ENCODE measurements around the gene LYRM9. TPM values are rescaled to one million over a fixed set of nuclear protein-coding genes. Genes with fewer than 3 reads are reported as not detected.

Gene LYRM9
- total RNA-seq, 5 donors from 2014 or later (not counting 1 experiment from before 2014, with no cell fraction given) = 11.7 to 19.2 (median 14.2) TPM

DNA sequence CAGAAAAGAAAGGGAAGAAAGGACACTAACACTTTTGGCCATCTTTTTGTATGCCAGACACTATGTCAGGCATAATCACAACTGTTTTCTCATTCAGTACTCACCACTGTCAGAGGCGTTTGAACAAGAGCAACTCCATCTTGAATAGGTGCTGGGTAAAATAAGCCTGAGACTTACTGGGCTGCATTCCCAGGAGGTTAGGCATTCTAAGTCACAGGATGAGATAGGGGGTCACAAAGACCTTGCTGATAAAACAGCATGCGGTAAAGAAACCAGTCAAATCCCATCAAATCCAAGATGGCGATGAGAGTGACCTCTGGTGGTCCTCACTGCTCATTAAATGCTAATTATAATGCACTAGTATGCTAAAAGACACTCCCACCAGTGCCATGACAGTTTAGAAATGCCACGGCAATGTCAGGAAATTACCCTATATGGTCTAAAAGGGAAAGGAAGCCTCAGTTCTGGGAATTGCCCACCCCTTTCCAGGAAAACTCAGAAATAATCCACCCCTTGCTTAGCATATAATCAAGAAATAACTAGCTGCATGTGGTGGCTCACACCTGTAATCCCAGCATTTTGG is 14.9 kb upstream of the LYRM9 start:
- H3K36me3 ChIP-seq (ENCODE audit: control insufficient read depth in 2 of 2, extremely low read depth in 1 of 2, insufficient read depth in 1 of 2, low read length in 1 of 2) = no peaks in the 10 kb centered on the region
- Mint-ChIP-seq H3K4me1 (no peaks in the 10 kb centered on the region), H3K9me3 (peaks cover 0 to 3% (median 0%) of the 10 kb centered on the region in 3 donors), H3K27me3 (peaks cover 14 to 20% of the 10 kb centered on the region in 2 donors), H3K4me3 (no peak overlapping the region), H3K27ac (no peak overlapping the region), H3K36me3 (no peaks in the 10 kb centered on the region)
- ChIA-PET POLR2A (no interaction called here), CTCF (no interaction called here)
- no peak overlapping the region for H3K27ac ChIP-seq (ENCODE audit: low read length)
- no CpG with 5 or more reads among the region's 4 CpGs for WGBS (ENCODE audit: insufficient coverage)
- ATAC-seq (replicated peaks in 1 of 4) (no peak), DNase-seq (no peak)
- peaks cover 0 to 13% of the 10 kb centered on the region in 2 experiments for H3K27me3 ChIP-seq (replicated peaks in 1 of 2; ENCODE audit: control insufficient read depth in 2 of 2, extremely low read depth in 1 of 2, insufficient read depth in 2 of 2, low read length in 1 of 2)
- H3K4me3 ChIP-seq (ENCODE audit: control insufficient read depth in 1 of 2, extremely low read depth in 1 of 2, low read length in 1 of 2) = no peak overlapping the region
- no peaks in the 10 kb centered on the region for H3K4me1 ChIP-seq (ENCODE audit: control insufficient read depth in 1 of 2, extremely low read depth in 1 of 2, insufficient read depth in 2 of 2, low read length in 2 of 2)
- no peaks in the 10 kb centered on the region for H3K9me3 ChIP-seq

- no peak overlapping the region for H3K27ac Mint-ChIP-seq
- CTCF ChIA-PET = no interaction called here
- H3K36me3 Mint-ChIP-seq = no peaks in the 10 kb centered on the region
Measured at GRCh38 chr17:27906623-27907022, 13.5 kb upstream of the LYRM9 start.

GRCh38 chr17:27906226-27906580 is 13.0 kb upstream of the LYRM9 start:
- CTCF ChIA-PET = no interaction called here

More at GRCh38 chr17:27906623-27907022, 13.5 kb upstream of the LYRM9 start:
- Mint-ChIP-seq H3K27me3 (peaks cover 15 to 16% of the 10 kb centered on the region in 2 donors), H3K4me1 (no peaks in the 10 kb centered on the region), H3K9me3 (peaks cover 0 to 3% (median 0%) of the 10 kb centered on the region in 3 donors), H3K4me3 (no peak overlapping the region)
- H3K36me3 ChIP-seq (ENCODE audit: control insufficient read depth in 2 of 2, extremely low read depth in 1 of 2, insufficient read depth in 1 of 2, low read length in 1 of 2) = no peaks in the 10 kb centered on the region
- H3K4me1 ChIP-seq (ENCODE audit: control insufficient read depth in 1 of 2, extremely low read depth in 1 of 2, insufficient read depth in 2 of 2, low read length in 2 of 2) = no peaks in the 10 kb centered on the region
- H3K27me3 ChIP-seq (replicated peaks in 1 of 2; ENCODE audit: control insufficient read depth in 2 of 2, extremely low read depth in 1 of 2, insufficient read depth in 2 of 2, low read length in 1 of 2) = peaks cover 0 to 20% of the 10 kb centered on the region in 2 experiments
- WGBS (ENCODE audit: insufficient coverage) = 100% methylated on average over 2 of the region's 3 CpGs
- no peak for ATAC-seq (replicated peaks in 1 of 4)
- POLR2A ChIA-PET = no interaction called here
- H3K4me3 ChIP-seq (ENCODE audit: control insufficient read depth in 1 of 2, extremely low read depth in 1 of 2, low read length in 1 of 2) = no peak overlapping the region
- no peak for DNase-seq
- no peak overlapping the region for H3K27ac ChIP-seq (ENCODE audit: low read length)
- no peaks in the 10 kb centered on the region for H3K9me3 ChIP-seq

GRCh38 chr17:27905447-27906225 is 12.5 kb upstream of the LYRM9 start:
- Histone ChIP-seq H3K4me3 (ENCODE audit: control insufficient read depth in 1 of 2, extremely low read depth in 1 of 2, low read length in 1 of 2) (no peak overlapping the region), H3K4me1 (ENCODE audit: control insufficient read depth in 1 of 2, extremely low read depth in 1 of 2, insufficient read depth in 2 of 2, low read length in 2 of 2) (no peaks in the 10 kb centered on the region), H3K27me3 (replicated peaks in 1 of 2; ENCODE audit: control insufficient read depth in 2 of 2, extremely low read depth in 1 of 2, insufficient read depth in 2 of 2, low read length in 1 of 2) (peaks cover 0 to 20% of the 10 kb centered on the region in 2 experiments), H3K9me3 (no peaks in the 10 kb centered on the region), H3K27ac (ENCODE audit: low read length) (no peak overlapping the region), H3K36me3 (ENCODE audit: control insufficient read depth in 2 of 2, extremely low read depth in 1 of 2, insufficient read depth in 1 of 2, low read length in 1 of 2) (no peaks in the 10 kb centered on the region)
- ChIA-PET CTCF (no interaction called here), POLR2A (no interaction called here)
- DNase-seq (no peak), ATAC-seq (replicated peaks in 1 of 4) (no peak)
- Mint-ChIP-seq H3K36me3 (no peaks in the 10 kb centered on the region), H3K27ac (no peak overlapping the region), H3K27me3 (peaks cover 15 to 16% of the 10 kb centered on the region in 2 donors), H3K4me3 (no peak overlapping the region), H3K9me3 (peaks cover 0 to 3% (median 0%) of the 10 kb centered on the region in 3 donors), H3K4me1 (no peaks in the 10 kb centered on the region)
- 95% methylated on average over 5 of the region's 9 CpGs for WGBS (ENCODE audit: insufficient coverage)

More at GRCh38 chr17:27906226-27906580, 13.0 kb upstream of the LYRM9 start:
- Mint-ChIP-seq H3K4me3 (no peak overlapping the region), H3K27ac (no peak overlapping the region), H3K4me1 (no peaks in the 10 kb centered on the region), H3K9me3 (peaks cover 0 to 3% (median 0%) of the 10 kb centered on the region in 3 donors), H3K27me3 (peaks cover 15 to 16% of the 10 kb centered on the region in 2 donors), H3K36me3 (no peaks in the 10 kb centered on the region)
- H3K27me3 ChIP-seq (replicated peaks in 1 of 2; ENCODE audit: control insufficient read depth in 2 of 2, extremely low read depth in 1 of 2, insufficient read depth in 2 of 2, low read length in 1 of 2) = peaks cover 0 to 20% of the 10 kb centered on the region in 2 experiments
- POLR2A ChIA-PET = no interaction called here
- H3K27ac ChIP-seq (ENCODE audit: low read length) = no peak overlapping the region
- ATAC-seq (replicated peaks in 1 of 4) = no peak
- no peak overlapping the region for H3K4me3 ChIP-seq (ENCODE audit: control insufficient read depth in 1 of 2, extremely low read depth in 1 of 2, low read length in 1 of 2)
- no peak for DNase-seq
- no peaks in the 10 kb centered on the region for H3K36me3 ChIP-seq (ENCODE audit: control insufficient read depth in 2 of 2, extremely low read depth in 1 of 2, insufficient read depth in 1 of 2, low read length in 1 of 2)
- H3K4me1 ChIP-seq (ENCODE audit: control insufficient read depth in 1 of 2, extremely low read depth in 1 of 2, insufficient read depth in 2 of 2, low read length in 2 of 2) = no peaks in the 10 kb centered on the region
- H3K9me3 ChIP-seq = no peaks in the 10 kb centered on the region

GRCh38 chr17:27904534-27905446 is 11.6 kb upstream of the LYRM9 start:
- peaks cover 0 to 3% (median 0%) of the 10 kb centered on the region in 3 donors for H3K9me3 Mint-ChIP-seq
- ATAC-seq (replicated peaks in 1 of 4) (no peak), DNase-seq (no peak)
- H3K4me3 Mint-ChIP-seq = no peak overlapping the region
- CTCF ChIA-PET = no interaction called here
- no peak overlapping the region for H3K27ac ChIP-seq (ENCODE audit: low read length)
- H3K4me1 ChIP-seq (ENCODE audit: control insufficient read depth in 1 of 2, extremely low read depth in 1 of 2, insufficient read depth in 2 of 2, low read length in 2 of 2) = no peaks in the 10 kb centered on the region
- H3K27ac Mint-ChIP-seq = no peak overlapping the region
- peaks cover 0 to 24% of the 10 kb centered on the region in 2 experiments for H3K27me3 ChIP-seq (replicated peaks in 1 of 2; ENCODE audit: control insufficient read depth in 2 of 2, extremely low read depth in 1 of 2, insufficient read depth in 2 of 2, low read length in 1 of 2)
- H3K4me1 Mint-ChIP-seq = no peaks in the 10 kb centered on the region
- H3K4me3 ChIP-seq (ENCODE audit: control insufficient read depth in 1 of 2, extremely low read depth in 1 of 2, low read length in 1 of 2) = no peak overlapping the region
- no CpG with 5 or more reads among the region's 5 CpGs for WGBS (ENCODE audit: insufficient coverage)
- POLR2A ChIA-PET = no interaction called here
- H3K9me3 ChIP-seq = no peaks in the 10 kb centered on the region
- peaks cover 15 to 16% of the 10 kb centered on the region in 2 donors for H3K27me3 Mint-ChIP-seq
- H3K36me3 Mint-ChIP-seq = no peaks in the 10 kb centered on the region
- no peaks in the 10 kb centered on the region for H3K36me3 ChIP-seq (ENCODE audit: control insufficient read depth in 2 of 2, extremely low read depth in 1 of 2, insufficient read depth in 1 of 2, low read length in 1 of 2)

DNA sequence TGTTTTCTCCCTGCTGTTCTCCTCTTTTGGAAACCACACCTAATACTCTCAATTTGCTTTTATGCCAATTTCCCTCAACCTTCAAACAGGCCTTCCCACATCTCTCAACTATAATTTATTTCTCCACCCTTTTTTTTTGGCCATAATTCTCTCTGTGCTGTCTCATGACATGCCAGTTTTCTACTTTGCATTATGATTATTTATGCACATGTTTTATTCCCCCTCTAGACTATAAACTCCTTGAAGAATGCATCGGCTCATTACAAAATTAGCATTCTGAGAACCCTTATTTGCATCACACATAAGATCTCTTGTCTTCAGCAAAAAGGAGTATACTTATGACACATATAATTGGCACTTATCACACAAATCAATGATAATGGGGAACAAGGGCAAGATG is 10.9 kb upstream of the LYRM9 start:
- no peak for DNase-seq
- CTCF ChIA-PET = no interaction called here

More for the DNA sequence above, 10.9 kb upstream of the LYRM9 start:
- no peak overlapping the region for H3K27ac Mint-ChIP-seq
- no peak overlapping the region for H3K4me3 ChIP-seq (ENCODE audit: control insufficient read depth in 1 of 2, extremely low read depth in 1 of 2, low read length in 1 of 2)
- no peaks in the 10 kb centered on the region for H3K4me1 ChIP-seq (ENCODE audit: control insufficient read depth in 1 of 2, extremely low read depth in 1 of 2, insufficient read depth in 2 of 2, low read length in 2 of 2)
- ATAC-seq (replicated peaks in 1 of 4) = no peak
- H3K27ac ChIP-seq (ENCODE audit: low read length) = no peak overlapping the region
- peaks cover 0 to 3% (median 0%) of the 10 kb centered on the region in 3 donors for H3K9me3 Mint-ChIP-seq
- POLR2A ChIA-PET = no interaction called here
- H3K27me3 ChIP-seq (replicated peaks in 1 of 2; ENCODE audit: control insufficient read depth in 2 of 2, extremely low read depth in 1 of 2, insufficient read depth in 2 of 2, low read length in 1 of 2) = peaks cover 0 to 25% of the 10 kb centered on the region in 2 experiments
- peaks cover 16% of the 10 kb centered on the region in 2 donors for H3K27me3 Mint-ChIP-seq
- no peaks in the 10 kb centered on the region for H3K9me3 ChIP-seq
- H3K36me3 ChIP-seq (ENCODE audit: control insufficient read depth in 2 of 2, extremely low read depth in 1 of 2, insufficient read depth in 1 of 2, low read length in 1 of 2) = no peaks in the 10 kb centered on the region
- no peak overlapping the region for H3K4me3 Mint-ChIP-seq
- H3K36me3 Mint-ChIP-seq = no peaks in the 10 kb centered on the region
- no CpG with 5 or more reads among the region's 1 CpG for WGBS (ENCODE audit: insufficient coverage)
- no peaks in the 10 kb centered on the region for H3K4me1 Mint-ChIP-seq

All from T-cell (primary cell).